ENCODE data around the gene CRIP3.

The CRIP3 gene

GRCh38 chr6:43273707-43274106, 34.9 kb downstream of the CRIP3 start:
- no peak for DNase-seq (ENCODE audit: low read depth)

DNA sequence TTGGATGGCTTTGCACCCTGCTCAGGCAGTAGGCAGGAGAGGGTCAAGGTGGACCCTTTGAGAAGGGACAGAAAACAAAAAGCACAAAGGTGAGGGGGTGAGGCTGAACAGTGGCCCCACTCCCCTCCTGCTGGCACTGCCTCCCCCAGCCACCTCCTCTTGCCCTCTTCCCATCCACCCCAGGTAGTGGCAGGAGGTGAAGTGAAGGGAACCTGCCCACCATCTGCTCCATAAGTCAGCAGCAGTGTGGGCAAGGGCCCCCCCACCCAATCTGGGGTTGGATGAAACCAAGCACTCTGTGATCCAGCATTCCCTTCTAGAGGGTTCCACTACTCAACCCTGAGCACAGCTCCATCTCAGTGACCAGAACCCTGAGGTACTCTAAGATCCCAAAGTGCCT, 36.7 kb downstream of the CRIP3 start:
- DNase-seq (ENCODE audit: low read depth) = no peak

GRCh38 chr6:43271103-43271815, 37.4 kb downstream of the CRIP3 start:
- DNase-seq (ENCODE audit: low read depth) = no peak

GRCh38 chr6:43269273-43270007, 39.2 kb downstream of the CRIP3 start:
- DNase-seq (ENCODE audit: low read depth) = no peak

GRCh38 chr6:43268782-43269272, 39.8 kb downstream of the CRIP3 start:
- no peak for DNase-seq (ENCODE audit: low read depth)

GRCh38 chr6:43268355-43268700, 40.3 kb downstream of the CRIP3 start:
- DNase-seq (ENCODE audit: low read depth) = no peak

DNA sequence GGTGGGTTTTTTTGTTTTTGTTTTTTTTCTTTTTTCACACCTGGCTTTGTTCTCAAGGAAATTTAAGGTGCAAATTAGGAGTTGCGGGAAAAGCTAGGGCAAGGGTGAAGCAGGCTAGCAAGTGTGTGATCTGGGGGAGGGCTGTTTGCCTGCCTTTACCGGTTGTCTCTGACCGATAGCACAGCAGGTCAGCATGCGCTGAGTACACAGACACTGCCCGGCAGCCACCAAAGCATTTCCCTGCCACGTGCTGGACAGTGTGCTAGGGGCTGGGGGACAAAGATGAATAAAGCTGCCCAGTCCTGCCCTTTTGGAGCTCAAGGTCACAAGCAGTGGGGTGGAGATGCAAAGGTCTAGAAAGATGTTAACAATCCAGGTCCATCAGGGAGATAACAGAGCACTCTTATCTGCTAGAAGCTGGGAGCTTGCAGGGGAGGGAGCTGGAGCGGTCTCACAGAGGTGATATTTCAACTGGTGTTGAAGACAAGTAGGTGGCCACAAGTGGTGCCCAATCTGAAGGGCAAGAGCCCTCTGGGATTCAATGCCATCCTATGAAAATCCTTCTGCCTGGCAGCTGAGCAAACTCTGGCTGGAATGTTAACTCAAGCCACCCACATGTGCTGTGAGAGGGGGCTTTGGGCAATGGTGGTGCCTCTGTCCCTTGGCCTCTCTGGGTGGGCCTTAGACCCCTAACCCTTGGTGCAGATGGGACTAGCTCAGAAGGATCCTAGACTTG, 40.8 kb downstream of the CRIP3 start:
- no peak for DNase-seq (ENCODE audit: low read depth)

DNA sequence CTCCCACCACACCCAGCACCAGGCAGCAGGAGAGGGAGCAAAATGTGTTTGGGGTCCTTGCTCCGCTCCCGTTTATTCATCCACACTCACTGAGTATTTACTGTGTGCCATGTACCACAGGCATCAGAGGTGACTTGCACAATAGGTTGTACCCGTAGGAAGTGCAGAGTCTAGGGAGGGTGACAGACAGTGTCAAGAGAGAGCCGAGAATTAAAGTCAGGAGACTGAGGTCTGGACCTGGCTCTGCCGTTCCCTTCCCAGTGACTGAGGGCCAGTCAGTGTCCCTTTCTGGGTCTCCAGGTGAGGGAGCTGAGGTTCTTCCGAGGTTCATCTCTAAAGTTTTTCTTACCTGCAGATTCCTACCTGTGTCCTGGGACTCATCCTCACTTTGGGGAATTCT, 43.1 kb downstream of the CRIP3 start:
- no peak for DNase-seq (ENCODE audit: low read depth)

GRCh38 chr6:43264599-43265145, 44.0 kb downstream of the CRIP3 start:
- no peak for DNase-seq (ENCODE audit: low read depth)

GRCh38 chr6:43263314-43264178, 45.1 kb downstream of the CRIP3 start:
- DNase-seq (ENCODE audit: low read depth) = peak; percentile 60

DNA sequence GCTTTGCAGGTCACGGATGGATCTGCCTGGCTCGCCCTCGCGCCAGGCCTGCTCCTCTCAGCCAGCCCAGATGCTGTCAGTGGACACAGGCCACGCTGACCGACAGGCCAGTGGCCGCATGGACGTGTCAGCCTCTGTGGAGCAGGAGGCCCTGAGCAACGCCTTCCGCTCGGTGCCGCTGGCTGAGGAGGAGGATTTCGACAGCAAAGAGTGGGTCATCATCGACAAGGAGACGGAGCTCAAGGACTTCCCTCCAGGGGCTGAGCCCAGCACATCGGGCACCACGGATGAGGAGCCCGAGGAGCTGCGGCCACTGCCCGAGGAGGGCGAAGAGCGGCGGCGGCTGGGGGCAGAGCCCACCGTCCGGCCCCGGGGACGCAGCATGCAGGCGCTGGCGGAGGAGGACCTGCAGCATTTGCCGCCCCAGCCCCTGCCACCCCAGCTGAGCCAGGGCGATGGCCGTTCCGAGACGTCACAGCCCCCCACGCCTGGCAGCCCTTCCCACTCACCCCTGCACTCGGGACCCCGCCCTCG, 45.8 kb downstream of the CRIP3 start:
- DNase-seq (ENCODE audit: low read depth) = no peak

- DNase-seq (ENCODE audit: low read depth) = no peak
These were observed 46.4 kb downstream of the CRIP3 start for GRCh38 chr6:43262000-43262779.

- DNase-seq (ENCODE audit: low read depth) = no peak
These were observed 47.4 kb downstream of the CRIP3 start for GRCh38 chr6:43261198-43261597.

DNA sequence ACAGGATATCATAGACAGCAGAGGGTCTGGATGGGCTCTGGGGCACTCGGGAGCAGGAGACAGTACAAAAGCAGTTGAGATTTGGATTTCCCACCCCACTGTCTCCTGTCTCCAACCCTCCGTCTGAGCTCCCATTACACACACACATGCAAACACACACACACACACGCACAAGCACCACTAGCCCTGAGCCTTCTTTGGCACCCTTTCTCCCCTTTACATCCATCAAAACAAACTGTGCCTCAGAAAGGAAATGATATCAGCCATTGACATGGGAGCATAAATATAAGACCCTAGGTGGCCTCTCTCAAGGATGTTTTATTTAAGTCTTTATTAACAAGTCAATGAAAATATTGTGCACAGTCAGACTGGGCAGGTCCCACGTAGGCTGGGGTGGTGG, 47.8 kb downstream of the CRIP3 start:
- DNase-seq (ENCODE audit: low read depth) = no peak

DNA sequence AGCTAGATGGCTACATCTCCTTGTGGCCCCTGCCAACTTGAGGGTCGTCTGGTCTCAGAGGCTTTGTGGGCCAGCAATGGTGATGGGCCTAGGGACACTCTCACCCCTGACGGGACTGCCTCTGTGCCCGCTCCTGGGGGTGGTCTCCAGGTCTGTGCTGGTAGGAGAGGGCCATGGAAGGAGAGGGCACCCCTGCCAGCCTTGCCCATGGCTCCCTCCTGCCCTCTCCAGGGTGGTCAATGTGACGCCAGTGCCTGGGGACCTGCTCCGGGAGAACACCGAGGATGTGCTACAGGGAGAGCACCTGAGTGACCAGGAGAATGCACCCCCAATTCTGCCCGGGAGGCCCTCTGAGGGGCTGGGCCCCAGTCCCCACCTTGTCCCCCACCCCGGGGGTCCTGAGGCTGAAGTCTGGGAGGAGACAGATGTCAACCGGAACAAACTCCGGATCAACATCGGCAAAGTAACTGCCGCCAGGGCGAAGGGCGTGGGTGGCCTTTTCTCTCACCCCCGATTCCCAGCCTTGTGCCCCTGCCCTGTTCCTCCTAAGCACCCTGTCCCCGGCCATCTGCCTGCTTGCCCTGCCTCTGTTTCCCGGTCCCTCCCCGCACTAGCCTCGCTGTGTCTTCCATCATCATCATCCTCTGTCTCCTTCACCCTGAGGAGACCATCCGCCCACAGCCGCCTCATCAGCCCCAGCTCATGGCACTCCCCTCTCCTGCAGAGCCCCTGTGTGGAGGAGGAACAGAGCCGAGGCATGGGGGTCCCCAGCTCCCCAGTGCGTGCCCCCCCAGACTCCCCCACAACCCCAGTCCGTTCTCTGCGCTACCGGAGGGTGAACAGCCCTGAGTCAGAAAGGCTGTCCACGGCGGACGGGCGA, 49.6 kb downstream of the CRIP3 start:
- DNase-seq (ENCODE audit: low read depth) = no peak

- DNase-seq (ENCODE audit: low read depth) = no peak
These were observed 50.4 kb downstream of the CRIP3 start for GRCh38 chr6:43258180-43258579.

DNA sequence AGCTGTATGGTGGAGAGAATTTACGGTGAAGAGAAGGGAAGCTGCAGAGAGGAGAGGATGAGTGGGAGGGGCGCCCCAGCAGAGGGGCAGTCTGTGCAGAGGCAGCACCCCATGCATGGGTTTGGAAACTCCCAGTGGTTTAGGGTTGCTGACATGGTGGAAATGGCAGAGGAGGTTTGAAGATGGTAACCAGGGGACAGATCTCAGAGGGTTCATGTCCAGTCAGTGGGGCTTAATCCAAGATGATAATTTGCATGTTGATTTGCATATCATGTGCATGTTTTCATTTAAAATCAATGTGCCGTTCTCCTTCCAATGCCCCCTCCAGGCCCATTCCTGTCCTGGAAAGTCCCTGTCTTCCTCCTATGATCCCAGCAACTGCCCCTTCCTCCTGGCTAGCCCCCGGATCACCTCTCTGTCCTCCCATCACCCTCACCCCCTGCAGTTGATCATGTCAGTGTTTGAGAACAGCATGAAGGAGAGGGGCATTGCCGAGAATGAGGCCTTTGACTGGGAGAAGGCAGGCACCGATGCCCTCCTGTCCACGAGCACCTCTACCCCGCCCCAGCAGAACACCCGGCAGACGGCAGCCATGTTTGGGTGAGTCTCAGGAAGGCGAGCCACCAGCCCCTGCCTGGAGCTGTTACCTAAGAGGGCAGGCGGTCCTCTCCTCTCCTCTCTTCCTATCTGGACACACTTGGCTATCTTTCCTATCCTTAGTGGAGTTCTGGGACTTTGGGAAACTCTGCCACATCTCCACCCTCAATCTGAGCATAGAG, 51.1 kb downstream of the CRIP3 start:
- DNase-seq (ENCODE audit: low read depth) = no peak

- DNase-seq (ENCODE audit: low read depth) = no peak
These were observed 51.8 kb downstream of the CRIP3 start for GRCh38 chr6:43256670-43257366.

Measured in iris pigment epithelial cell (primary cell).